Endothelial cell of umbilical vein (primary cell): Measurements from ENCODE around the gene SIPA1L2. TPM values are rescaled to one million over a fixed set of nuclear protein-coding genes. Genes with fewer than 3 reads are reported as not detected.

Source experiments
- BruUV-seq: library from RNA; stranded (reverse); fragments of 400-500 nt; replicated peaks from 2 replicates; lab custom pipeline; 2021; lab: Mats Ljungman, UMichigan
- CTCF ChIA-PET: fragments of 300-600, 350-600 bp; sonication (Branson Sonifier 250); formaldehyde crosslinking; loops from one replicate; lab custom pipeline; 2021; ENCODE audit warnings: antibody characterized with exemption, inconsistent platforms; lab: Charles Lee
- POLR2A ChIA-PET: fragments of 300-600, 350-600 bp; sonication (Branson Sonifier 250); formaldehyde crosslinking; loops from one replicate; lab custom pipeline; 2021; ENCODE audit warnings: antibody characterized with exemption, inconsistent platforms; lab: Charles Lee
- DNase-seq: peaks from one replicate; pipeline ENCODE4 v3.0.0-alpha.2; 2011; ENCODE audit warnings: low read depth, low spot score
- FAIRE-seq: peaks from 2 replicates; lab custom pipeline; 2011; peaks lifted over from hg19 to GRCh38; lab: Jason Lieb, UNC
- H2AFZ ChIP-seq: 2 replicates; pipeline ENCODE4 v1.6.0; 2012; ENCODE audit warnings: low read depth, low read length, control low read depth, inconsistent platforms
- H3K27ac ChIP-seq: 2 replicates; pipeline ENCODE4 v1.5.1; 2011; ENCODE audit warnings: low read depth, mild to moderate bottlenecking, control low read depth, low read length, moderate library complexity; ENCODE audit not compliant: insufficient read depth
- H3K27me3 ChIP-seq, 2 experiments: 2 replicates each; pipeline versions ENCODE4 v1.6.0 to v1.6.1; 2011; ENCODE audit warnings: low read length in 2 of 2, mixed read lengths in 1 of 2; ENCODE audit not compliant: control insufficient read depth in 2 of 2, insufficient read depth in 2 of 2
- H3K36me3 ChIP-seq, 2 experiments: 2 replicates in 1 of 2; 3 replicates in 1 of 2; pipeline ENCODE4 v1.5.1; 2011; ENCODE audit warnings: low read length in 2 of 2, mild to moderate bottlenecking in 1 of 2, moderate library complexity in 1 of 2; ENCODE audit not compliant: control insufficient read depth in 2 of 2, insufficient read depth in 2 of 2; ENCODE audit errors: extremely low read depth in 1 of 2
- H3K4me1 ChIP-seq: 3 replicates; pipeline ENCODE4 v1.5.1; 2011; ENCODE audit warnings: mild to moderate bottlenecking, low read length; ENCODE audit not compliant: control insufficient read depth, insufficient read depth; ENCODE audit errors: extremely low read depth
- H3K4me2 ChIP-seq: 2 replicates; pipeline ENCODE4 v1.6.1; 2011; ENCODE audit warnings: low read length, control low read depth, mixed read lengths; ENCODE audit not compliant: insufficient read depth
- H3K4me3 ChIP-seq, 3 experiments: fragments of 200-600 bp in 1 of 3; sonication (generic), shearing (Covaris generic) in 1 of 3; replicated peaks in 1 of 3; 2 replicates each; pipeline ENCODE4 v1.5.1; 2011 to 2016; ENCODE audit warnings: control low read depth in 3 of 3, low read length in 3 of 3, mild to moderate bottlenecking in 2 of 3, inconsistent platforms in 1 of 3, low read depth in 1 of 3, moderate library complexity in 1 of 3; ENCODE audit not compliant: insufficient read depth in 1 of 3
- H3K79me2 ChIP-seq: 2 replicates; pipeline ENCODE4 v1.6.0; 2012; ENCODE audit warnings: low read length, inconsistent platforms; ENCODE audit not compliant: control insufficient read depth, insufficient read depth
- H3K9ac ChIP-seq: replicated peaks from 2 replicates; pipeline ENCODE3; 2011; ENCODE audit warnings: low read length, control low read depth; ENCODE audit not compliant: insufficient read depth; ENCODE audit errors: extremely low read depth
- H3K9me1 ChIP-seq: replicated peaks from 3 replicates; pipeline ENCODE4 v1.6.0; 2011; ENCODE audit warnings: mild to moderate bottlenecking, low read length; ENCODE audit not compliant: control insufficient read depth, insufficient read depth; ENCODE audit errors: extremely low read depth
- H3K9me3 ChIP-seq: replicated peaks from 2 replicates; pipeline ENCODE4 v1.5.1; 2012; ENCODE audit warnings: low read length, inconsistent platforms; ENCODE audit not compliant: control insufficient read depth, insufficient read depth
- H4K20me1 ChIP-seq: replicated peaks from 2 replicates; pipeline ENCODE3; 2011; ENCODE audit warnings: mild to moderate bottlenecking, low read length; ENCODE audit not compliant: control insufficient read depth, insufficient read depth; ENCODE audit errors: extremely low read depth
- CTCF ChIP-seq, 2 donors: IDR thresholded peaks; 1 replicate in 1 of 2; 2 replicates in 1 of 2; pipeline ENCODE4 v1.5.1; 2011; ENCODE audit warnings: low read length in 2 of 2, mild to moderate bottlenecking in 2 of 2, moderate library complexity in 2 of 2, control low read depth in 1 of 2, inconsistent platforms in 1 of 2, low read depth in 1 of 2; ENCODE audit not compliant: insufficient read depth in 1 of 2; ENCODE audit errors: extremely low read depth in 1 of 2
- EZH2 ChIP-seq: IDR thresholded peaks from 2 replicates; pipeline ENCODE4 v1.6.1; 2012; ENCODE audit warnings: borderline replicate concordance, low read depth, mild to moderate bottlenecking, moderate library complexity, low read length, inconsistent platforms; ENCODE audit not compliant: severe bottlenecking
- FOS ChIP-seq: IDR thresholded peaks from 2 replicates; pipeline ENCODE4 v1.6.1; 2011; ENCODE audit warnings: mild to moderate bottlenecking, low read length, moderate library complexity, borderline replicate concordance; ENCODE audit not compliant: insufficient read depth
- GATA2 ChIP-seq: IDR thresholded peaks from 2 replicates; pipeline ENCODE4 v1.7.0; 2011; ENCODE audit warnings: low read depth, mild to moderate bottlenecking, moderate library complexity, mixed read lengths, low read length; ENCODE audit not compliant: insufficient read length, insufficient read depth
- JUN ChIP-seq: IDR thresholded peaks from 2 replicates; pipeline ENCODE4 v1.6.1; 2011; ENCODE audit warnings: borderline replicate concordance, low read depth; ENCODE audit not compliant: insufficient read length, insufficient read depth
- MYC ChIP-seq: IDR thresholded peaks from one replicate; pipeline ENCODE4 v1.6.1; 2011; ENCODE audit warnings: mild to moderate bottlenecking, low read depth, low read length
- POLR2A ChIP-seq: IDR thresholded peaks from 2 replicates; pipeline ENCODE4 v1.6.1; 2012; ENCODE audit warnings: low read depth, mild to moderate bottlenecking, control low read depth, low read length
- POLR2AphosphoS5 ChIP-seq: IDR thresholded peaks from 2 replicates; pipeline ENCODE4 v1.6.1; 2012; ENCODE audit warnings: low read depth, mild to moderate bottlenecking, control low read depth, low read length, moderate library complexity; ENCODE audit not compliant: insufficient read depth
- dilution Hi-C: fragments of 300-500 bp; cut with MboI; formaldehyde crosslinking; loops from one replicate; pipeline ENCODE4 v1.15.0; 2019; ENCODE audit warnings: low sequenced_read_pairs; ENCODE audit not compliant: extremely low pct_ligation_motif_present
- intact Hi-C: fragments of 100-400 bp; cut with micrococcal nuclease; formaldehyde crosslinking; loops from one replicate; pipeline ENCODE4 v1.10.0; 2022
- polyA plus RNA-seq, 4 experiments: library from polyadenylated mRNA; depleted of rRNA in 3 of 4; stranded (reverse) in 3 of 4; unstranded in 1 of 4; fragments of >200 nt; gene quantifications; 2 replicates each; pipeline versions ENCODE4 v1.2.1 to v1.2.3, GENCODE V29; 2011 to 2012; ENCODE audit warnings: missing spikeins in 1 of 4
- total RNA-seq: library from RNA; stranded (reverse); gene quantifications from 2 replicates; pipeline ENCODE4 v1.2.3, GENCODE V29; 2021
- TF ChIP-seq, protein P1 (sequence below): IDR thresholded peaks from 2 replicates; pipeline ENCODE4 v1.6.1; 2011; ENCODE audit not compliant: insufficient read depth, insufficient read length

SIPA1L2 gene
- total and polyA plus RNA-seq, 2 donors (not counting 3 experiments of a cell fraction or from before 2014, with no cell fraction given): 3.6 to 12.8 TPM

DNA sequence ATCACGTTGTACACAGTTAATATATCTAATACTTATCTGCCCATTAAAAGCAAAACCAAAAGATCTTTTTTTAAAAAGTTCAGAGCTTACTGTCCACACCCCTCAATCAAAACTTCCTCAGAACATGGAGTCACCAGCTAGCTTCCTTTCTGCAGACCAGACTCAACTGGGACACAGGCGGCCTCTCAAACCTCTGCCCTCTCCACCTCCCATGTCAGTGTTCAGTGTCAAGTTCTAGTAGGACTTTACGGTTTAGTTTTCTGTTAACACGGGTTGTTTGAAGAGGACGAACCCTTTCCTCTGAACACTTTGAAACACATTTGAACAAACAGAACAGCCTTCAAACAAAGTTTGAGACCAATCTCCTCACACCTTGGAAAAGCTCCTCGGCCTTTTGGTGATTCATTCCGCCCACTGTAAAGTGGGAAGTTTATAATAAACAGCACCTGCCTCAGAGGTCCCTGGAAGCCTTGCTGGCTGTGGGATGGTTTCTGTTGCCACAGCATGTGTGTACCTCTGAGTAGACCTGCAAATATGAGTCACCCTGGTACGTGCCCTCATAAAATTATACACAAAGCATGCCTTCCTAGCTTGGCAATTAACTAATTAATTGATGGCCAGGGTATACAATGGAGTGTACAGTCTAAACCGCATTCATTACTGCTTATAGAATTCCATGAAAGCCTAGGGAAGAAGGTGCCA is 48.4 kb upstream of the SIPA1L2 start:
- H3K4me1 ChIP-seq: peaks cover 6% of the 10 kb centered on the region
- ChIA-PET POLR2A (no interaction called here), CTCF (interaction anchor here (2.3 kb wide), 1 partner anchor 11 kb away, joined by 7 read pairs; no protein-coding TSS in a partner anchor)
- no peaks in the 10 kb centered on the region for H3K27me3 ChIP-seq
- no peaks in the 10 kb centered on the region for H3K79me2 ChIP-seq
- peak; percentile 43 for DNase-seq
- no peaks in the 10 kb centered on the region for H3K9me3 ChIP-seq
- peak; percentile 46 for TF ChIP-seq FOS
- TF ChIP-seq, protein P1, sequence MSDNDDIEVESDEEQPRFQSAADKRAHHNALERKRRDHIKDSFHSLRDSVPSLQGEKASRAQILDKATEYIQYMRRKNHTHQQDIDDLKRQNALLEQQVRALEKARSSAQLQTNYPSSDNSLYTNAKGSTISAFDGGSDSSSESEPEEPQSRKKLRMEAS: no peak
- no peak overlapping the region for H3K9ac ChIP-seq
- FAIRE-seq: peak; percentile 74
- no peaks in the 10 kb centered on the region for H4K20me1 ChIP-seq
- H3K27ac ChIP-seq: no peak overlapping the region
- H3K4me3 ChIP-seq: no peak overlapping the region
- dilution Hi-C loops: loop anchor here (10.0 kb wide), 1 partner anchor 46 kb away; no protein-coding TSS in a partner anchor
- H2AFZ ChIP-seq: peak overlapping the region; percentile 89
- H3K4me2 ChIP-seq: no peak overlapping the region
- intact Hi-C loops: no loop called here
- BruUV-seq: no TSS peak
- no peaks in the 10 kb centered on the region for H3K9me1 ChIP-seq
- no peaks in the 10 kb centered on the region for H3K36me3 ChIP-seq

GRCh38 chr1:232676307-232676706 is 46.4 kb upstream of the SIPA1L2 start:
- no peaks in the 10 kb centered on the region for H3K9me1 ChIP-seq
- H3K4me1 ChIP-seq: peaks cover 3% of the 10 kb centered on the region
- no peaks in the 10 kb centered on the region for H3K79me2 ChIP-seq
- FAIRE-seq: no peak
- no peaks in the 10 kb centered on the region for H3K27me3 ChIP-seq
- H3K4me2 ChIP-seq: no peak overlapping the region
- CTCF ChIA-PET: interaction anchor here (1.6 kb wide), 1 partner anchor 28 kb away, joined by 3 read pairs; no protein-coding TSS in a partner anchor
- TF ChIP-seq, protein P1: no peak
- TF ChIP-seq GATA2 (no peak), JUN (no peak), POLR2A (no peak), POLR2AphosphoS5 (no peak), FOS (no peak), CTCF (IDR thresholded peaks at IDR 0.05; ENCODE audit: extremely low read depth in 1 of 2, insufficient read depth in 1 of 2, low read depth in 1 of 2, low read length in 2 of 2) (no peak), EZH2 (no peak), MYC (no peak)
- H3K27ac ChIP-seq: no peak overlapping the region
- BruUV-seq: no TSS peak
- DNase-seq: no peak
- no peaks in the 10 kb centered on the region for H4K20me1 ChIP-seq
- dilution Hi-C loops (loop anchor here (10.0 kb wide), 1 partner anchor 48 kb away; no protein-coding TSS in a partner anchor), intact Hi-C loops (no loop called here)
- POLR2A ChIA-PET: no interaction called here
- no peaks in the 10 kb centered on the region for H3K9me3 ChIP-seq
- no peaks in the 10 kb centered on the region for H3K36me3 ChIP-seq
- no peak overlapping the region for H3K4me3 ChIP-seq
- no peak overlapping the region for H3K9ac ChIP-seq
- H2AFZ ChIP-seq: no peak overlapping the region
